EL (cell line): ENCODE measurements around the gene LAMTOR3.

Source experiments
- DNase-seq: peaks from one replicate; pipeline ENCODE4 v3.0.0-alpha.2; 2016

Gene LAMTOR3

DNA sequence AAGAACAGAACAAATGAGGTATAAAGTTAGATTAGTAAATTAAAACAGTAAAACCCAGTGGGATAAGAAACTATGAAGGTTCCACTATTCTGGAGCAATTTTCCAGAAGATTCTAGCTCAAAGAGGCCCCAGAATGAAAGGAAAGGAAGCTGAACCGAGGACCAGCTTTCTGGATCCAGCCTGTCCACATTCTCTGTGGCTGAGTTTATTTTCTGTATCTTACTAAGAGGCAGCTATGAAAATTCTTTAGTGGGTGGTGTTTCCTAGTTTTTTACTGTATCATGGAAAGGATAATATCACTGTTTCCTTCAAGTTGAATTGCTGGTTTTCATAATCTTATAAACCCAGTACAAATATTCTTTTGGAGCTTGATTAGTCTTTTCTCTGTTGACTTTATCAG is 65.8 kb downstream of the LAMTOR3 start:
- no peak for DNase-seq
